ENCODE measurements around the gene PHC3.
"Not testable (repeated sequence)": the region's sequence is repeated elsewhere in the genome, so short reads cannot be mapped to it uniquely, and the experiment has no call there.

The PHC3 gene, protein sequence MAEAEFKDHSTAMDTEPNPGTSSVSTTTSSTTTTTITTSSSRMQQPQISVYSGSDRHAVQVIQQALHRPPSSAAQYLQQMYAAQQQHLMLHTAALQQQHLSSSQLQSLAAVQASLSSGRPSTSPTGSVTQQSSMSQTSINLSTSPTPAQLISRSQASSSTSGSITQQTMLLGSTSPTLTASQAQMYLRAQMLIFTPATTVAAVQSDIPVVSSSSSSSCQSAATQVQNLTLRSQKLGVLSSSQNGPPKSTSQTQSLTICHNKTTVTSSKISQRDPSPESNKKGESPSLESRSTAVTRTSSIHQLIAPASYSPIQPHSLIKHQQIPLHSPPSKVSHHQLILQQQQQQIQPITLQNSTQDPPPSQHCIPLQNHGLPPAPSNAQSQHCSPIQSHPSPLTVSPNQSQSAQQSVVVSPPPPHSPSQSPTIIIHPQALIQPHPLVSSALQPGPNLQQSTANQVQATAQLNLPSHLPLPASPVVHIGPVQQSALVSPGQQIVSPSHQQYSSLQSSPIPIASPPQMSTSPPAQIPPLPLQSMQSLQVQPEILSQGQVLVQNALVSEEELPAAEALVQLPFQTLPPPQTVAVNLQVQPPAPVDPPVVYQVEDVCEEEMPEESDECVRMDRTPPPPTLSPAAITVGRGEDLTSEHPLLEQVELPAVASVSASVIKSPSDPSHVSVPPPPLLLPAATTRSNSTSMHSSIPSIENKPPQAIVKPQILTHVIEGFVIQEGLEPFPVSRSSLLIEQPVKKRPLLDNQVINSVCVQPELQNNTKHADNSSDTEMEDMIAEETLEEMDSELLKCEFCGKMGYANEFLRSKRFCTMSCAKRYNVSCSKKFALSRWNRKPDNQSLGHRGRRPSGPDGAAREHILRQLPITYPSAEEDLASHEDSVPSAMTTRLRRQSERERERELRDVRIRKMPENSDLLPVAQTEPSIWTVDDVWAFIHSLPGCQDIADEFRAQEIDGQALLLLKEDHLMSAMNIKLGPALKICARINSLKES

GRCh38 chr3:170180908-170181885 is at the start of gene PHC3:
TSS of gene PHC3 (minus strand) at chr3:170181733. CDS start at chr3:170181715, 18 bp downstream.
- DNase-seq: peak; percentile 93 to 94

DNA sequence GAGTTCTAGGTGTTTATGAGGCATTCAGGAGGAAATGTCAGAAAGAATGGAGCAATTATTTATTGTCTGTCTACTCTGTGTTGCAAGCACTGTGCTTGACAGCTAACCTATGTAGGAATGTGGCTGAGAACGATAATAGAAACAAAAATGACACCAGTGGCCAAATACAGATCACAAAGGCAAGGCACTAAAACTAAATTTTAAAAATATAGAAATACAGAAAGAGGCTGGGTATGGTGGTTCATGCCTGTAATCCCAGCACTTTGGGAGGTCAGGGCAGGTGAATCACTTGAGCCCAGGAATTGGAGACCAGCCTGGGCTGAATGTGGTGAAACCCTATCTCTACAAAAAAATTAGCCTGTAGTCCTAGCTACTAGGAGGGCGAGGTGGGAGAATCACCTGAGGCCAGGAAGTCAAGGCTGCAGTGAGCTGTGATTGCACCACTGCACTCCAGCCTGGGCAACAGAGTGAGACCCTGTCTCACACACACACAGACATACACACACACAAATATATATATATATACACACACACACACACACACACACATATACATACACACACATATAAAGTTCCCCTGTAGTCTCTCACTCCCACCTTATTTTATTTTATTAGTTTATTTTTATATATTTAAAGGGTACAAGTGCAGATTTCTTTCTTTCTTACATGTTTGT is 46.7 kb upstream of the PHC3 start:
- no peak for DNase-seq

DNA sequence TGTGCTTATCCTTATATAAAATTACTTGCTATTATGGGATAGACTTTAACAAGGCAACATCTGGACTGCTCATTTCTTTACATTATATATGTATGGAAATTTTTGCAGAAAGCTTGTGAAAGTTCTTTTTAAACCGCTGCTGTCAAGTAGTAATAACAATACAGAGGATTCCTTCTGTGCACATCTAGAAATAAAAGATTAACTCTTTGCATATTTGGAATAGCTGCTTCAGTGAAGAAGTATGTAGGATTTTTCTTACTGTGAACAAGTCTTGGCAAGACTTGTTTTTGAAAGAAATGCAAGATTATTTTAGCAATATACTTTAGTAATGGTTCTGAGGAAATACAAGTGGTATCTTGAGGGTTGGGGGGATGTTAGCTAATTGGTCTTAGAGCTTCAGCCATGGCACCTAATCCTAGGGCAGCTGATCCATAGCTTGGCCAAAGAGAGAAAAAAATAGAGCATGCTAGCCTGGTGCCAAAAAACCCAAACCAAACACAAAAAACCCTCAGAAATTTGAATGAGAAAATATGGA is 45.0 kb upstream of the PHC3 start:
- DNase-seq: no peak

DNA sequence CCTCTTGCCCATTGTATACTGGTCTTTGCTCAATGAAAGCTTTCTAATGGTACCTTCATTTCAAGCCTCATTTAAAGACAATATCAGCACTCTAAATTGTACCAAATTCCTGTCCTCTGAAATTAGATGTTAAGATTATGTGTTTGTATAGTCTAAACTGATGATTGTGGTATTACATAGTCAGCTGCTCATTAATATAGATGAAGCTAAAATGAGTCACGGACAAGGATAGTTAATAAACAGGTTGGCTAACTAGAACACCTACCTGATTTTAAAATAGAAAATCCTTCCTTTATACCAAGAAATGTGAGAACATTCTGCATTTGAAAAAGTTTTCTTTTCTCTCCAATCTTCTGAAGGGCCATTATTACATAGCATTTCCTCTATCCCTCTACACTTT is 43.6 kb upstream of the PHC3 start:
- DNase-seq: no peak

DNA sequence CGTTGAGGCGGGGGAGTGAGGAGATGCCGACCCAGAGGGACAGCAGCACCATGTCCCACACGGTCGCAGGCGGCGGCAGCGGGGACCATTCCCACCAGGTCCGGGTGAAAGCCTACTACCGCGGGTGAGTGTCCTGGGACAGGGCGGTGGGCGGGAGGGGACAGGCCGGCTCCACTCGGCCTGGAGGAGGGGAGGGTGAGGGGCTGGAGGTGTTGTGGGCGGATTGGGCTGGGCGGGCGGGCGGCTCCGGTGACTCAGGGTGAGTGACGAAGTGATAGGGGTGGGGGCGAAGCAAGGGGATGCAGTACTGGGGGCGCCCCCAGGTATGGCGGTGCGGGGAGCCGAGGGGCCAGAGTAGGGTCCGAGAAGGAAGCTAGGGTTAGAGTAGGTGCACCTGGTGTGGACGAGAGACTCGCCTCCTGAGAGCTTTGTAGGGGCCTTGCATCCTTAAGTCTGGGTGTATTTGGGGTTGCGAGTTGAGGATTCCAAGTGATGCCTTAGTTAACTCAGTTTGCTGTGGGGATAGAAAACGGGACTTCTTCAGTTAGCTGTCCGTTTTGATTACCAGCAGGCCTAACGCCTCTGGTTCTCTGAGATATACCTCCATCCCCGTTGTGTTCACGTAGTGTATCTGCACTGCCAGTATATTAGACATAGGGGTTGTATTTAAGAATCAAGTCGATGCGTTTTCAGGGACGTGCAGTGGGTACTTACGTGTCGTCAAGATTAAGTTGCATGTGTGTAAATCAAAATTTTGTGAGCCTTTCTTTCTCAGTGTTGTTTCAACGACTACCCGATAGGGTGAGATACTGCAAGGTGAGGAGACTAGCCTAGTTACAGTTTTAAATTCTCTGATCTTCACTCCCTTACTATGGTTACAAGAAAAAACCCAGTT is 41.4 kb upstream of the PHC3 start:
- peak; percentile 43 to 52 for DNase-seq

GRCh38 chr3:170221924-170222646 is 40.6 kb upstream of the PHC3 start, which contains the start of gene PRKCI:
TSS of gene PRKCI (plus strand) at chr3:170222424. CDS start at chr3:170222670, 246 bp downstream.
- peak; percentile 88 to 91 for DNase-seq

- no peak for DNase-seq
Measured at GRCh38 chr3:170220871-170221270, 39.3 kb upstream of the PHC3 start.

- DNase-seq: no peak
Measured at GRCh38 chr3:170219850-170220249, 38.3 kb upstream of the PHC3 start.

GRCh38 chr3:170211668-170212067 is 30.1 kb upstream of the PHC3 start:
- no peak for DNase-seq

GRCh38 chr3:170207717-170208116 is 26.2 kb upstream of the PHC3 start:
- DNase-seq: no peak

GRCh38 chr3:170206164-170206762 is 24.7 kb upstream of the PHC3 start:
- DNase-seq: not testable (repeated sequence)

DNA sequence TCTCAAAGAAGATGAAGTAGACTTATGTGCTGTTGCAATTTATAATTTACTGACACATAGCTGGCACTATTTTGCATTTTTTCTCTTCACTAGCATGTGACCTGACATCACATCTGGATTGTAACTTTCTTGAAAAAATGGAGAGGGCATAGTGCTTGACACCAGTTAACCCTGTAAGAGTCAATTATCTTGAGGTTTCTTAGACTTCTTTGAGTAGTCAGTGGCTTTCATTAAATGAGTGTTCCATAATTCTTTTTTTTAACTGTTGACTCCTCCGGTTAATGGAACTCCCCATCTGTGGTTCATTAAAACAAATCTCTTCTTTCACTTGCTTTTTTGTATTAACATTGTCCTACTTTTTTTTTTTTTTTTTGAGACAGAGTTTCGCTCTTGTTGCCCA is 23.8 kb upstream of the PHC3 start:
- DNase-seq: no peak

DNA sequence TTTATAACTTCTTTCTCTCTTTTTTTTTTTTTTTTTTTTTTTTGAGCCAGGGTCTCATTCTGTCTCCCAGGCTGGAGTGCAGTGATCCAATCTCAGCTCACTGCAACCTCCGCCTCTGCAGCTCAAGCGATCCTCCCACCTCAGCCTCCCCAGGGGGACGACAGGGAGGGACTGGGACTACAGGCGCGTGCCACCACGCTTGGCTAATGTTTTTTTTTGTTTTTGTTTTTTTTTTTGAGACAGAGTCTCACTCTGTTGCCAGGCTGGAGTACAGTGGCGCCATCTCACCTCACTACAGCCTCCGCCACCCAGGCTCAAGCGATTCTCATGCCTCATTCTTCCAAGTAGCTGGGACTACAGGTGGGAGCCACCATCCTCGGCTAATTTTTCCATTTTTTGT is 23.0 kb upstream of the PHC3 start:
- DNase-seq: no peak

DNA sequence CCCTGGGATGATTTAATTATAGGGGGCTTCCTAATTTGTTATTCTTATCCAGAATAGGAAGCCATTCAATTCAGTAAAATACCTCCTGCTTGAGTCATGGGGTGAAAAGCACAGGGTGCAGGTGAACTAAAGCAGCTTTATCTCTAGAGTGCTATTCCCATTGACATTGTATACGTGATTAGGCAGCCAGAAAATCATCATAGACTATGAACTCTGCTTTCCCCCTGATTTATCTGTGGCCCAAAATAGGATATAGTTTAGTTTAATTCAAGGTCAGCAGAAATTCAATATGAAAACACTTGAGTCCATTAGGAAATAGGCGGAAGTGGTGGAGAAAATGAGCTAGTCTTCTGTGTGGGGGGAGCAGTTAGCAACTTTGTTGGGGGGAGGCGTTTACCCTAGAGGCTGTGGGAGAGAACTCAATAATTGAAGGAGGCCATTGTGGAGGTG is 22.5 kb upstream of the PHC3 start:
- DNase-seq: no peak

- DNase-seq: no peak
Measured at GRCh38 chr3:170203457-170203856, 21.9 kb upstream of the PHC3 start.

DNA sequence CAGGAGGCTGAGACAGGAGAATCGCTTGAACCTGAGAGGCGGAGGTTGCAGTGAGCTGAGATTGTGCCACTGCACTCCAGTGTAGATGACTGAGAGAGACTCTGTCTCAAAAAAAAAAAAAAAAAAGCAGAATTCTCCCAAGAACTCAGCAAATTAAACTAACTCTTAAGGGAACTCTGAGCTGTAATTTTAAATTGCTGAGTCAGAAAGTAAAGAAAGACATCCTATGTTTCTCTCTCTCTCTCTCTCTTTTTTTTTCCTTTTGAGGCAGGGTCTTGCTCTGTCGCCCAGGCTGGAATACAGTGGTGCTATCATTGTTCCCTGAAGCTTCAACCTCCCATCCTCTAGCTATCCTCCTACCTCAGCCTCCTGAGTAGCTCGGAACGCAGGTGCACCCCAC is 20.0 kb upstream of the PHC3 start:
- no peak for DNase-seq

- no peak for DNase-seq
Measured at GRCh38 chr3:170200987-170201386, 19.5 kb upstream of the PHC3 start.

DNA sequence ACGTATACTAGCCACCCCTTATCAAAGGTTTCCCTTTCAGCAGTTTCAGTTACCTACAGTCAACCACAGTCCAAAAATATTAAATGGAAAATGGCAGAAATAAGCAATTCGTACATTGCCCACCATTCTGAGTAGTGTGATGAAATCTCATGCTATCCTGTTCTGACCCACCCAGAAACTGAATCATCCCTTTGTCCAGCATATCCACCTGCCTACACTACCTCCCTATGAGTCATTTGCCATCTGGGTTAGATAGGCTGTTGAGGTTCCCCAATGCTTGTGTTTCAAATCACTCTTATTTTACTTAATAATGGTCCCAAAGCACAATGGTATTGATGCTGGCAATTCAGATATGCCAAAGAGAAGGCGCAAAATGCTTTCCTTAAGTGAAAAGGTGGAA is 15.3 kb upstream of the PHC3 start:
- no peak for DNase-seq

- DNase-seq: not testable (repeated sequence)
Measured at GRCh38 chr3:170195759-170196158, 14.2 kb upstream of the PHC3 start.
